GM06990 (cell line): ENCODE data around the gene SYNE1.

Experiments used
- DNase-seq: peaks from one replicate; pipeline ENCODE4 v3.0.0-alpha.2; 2011; ENCODE audit not compliant: insufficient read length; ENCODE audit errors: extremely low read depth
- H3K27me3 ChIP-seq: replicated peaks from 2 replicates; pipeline ENCODE4 v1.6.0; 2011; ENCODE audit warnings: low read length; ENCODE audit not compliant: control insufficient read depth, insufficient read depth
- H3K36me3 ChIP-seq: 2 replicates; pipeline ENCODE4 v1.5.1; 2011; ENCODE audit warnings: low read length; ENCODE audit not compliant: control insufficient read depth, insufficient read depth
- H3K4me3 ChIP-seq: replicated peaks from 2 replicates; pipeline ENCODE4 v1.5.1; 2011; ENCODE audit warnings: low read depth, mild to moderate bottlenecking, control low read depth, low read length
- CTCF ChIP-seq: IDR thresholded peaks from 2 replicates; pipeline ENCODE4 v1.5.1; 2011; ENCODE audit warnings: low read length, control low read depth, mild to moderate bottlenecking, inconsistent platforms; ENCODE audit not compliant: insufficient read depth, poor library complexity, severe bottlenecking

The SYNE1 gene

GRCh38 chr6:152100183-152100618 is 537.0 kb downstream of the SYNE1 start:
- Histone ChIP-seq H3K27me3 (no peaks in the 10 kb centered on the region; the same call in 1 of the 2 replicates), H3K36me3 (no peaks in the 10 kb centered on the region), H3K4me3 (no peak overlapping the region)
- TF ChIP-seq CTCF: no peak
- DNase-seq: no peak

GRCh38 chr6:152099446-152100182 is 537.5 kb downstream of the SYNE1 start:
- Histone ChIP-seq H3K27me3 (no peaks in the 10 kb centered on the region; the same call in 1 of the 2 replicates), H3K4me3 (no peak overlapping the region), H3K36me3 (no peaks in the 10 kb centered on the region)
- TF ChIP-seq CTCF: no peak
- DNase-seq: no peak

GRCh38 chr6:152098683-152099082 is 538.5 kb downstream of the SYNE1 start:
- no peak overlapping the region for H3K4me3 ChIP-seq
- no peak for TF ChIP-seq CTCF
- DNase-seq: no peak

GRCh38 chr6:152096863-152097496 is 540.2 kb downstream of the SYNE1 start:
- TF ChIP-seq CTCF: no peak
- DNase-seq: no peak
- Histone ChIP-seq H3K27me3 (no peaks in the 10 kb centered on the region; the same call in 1 of the 2 replicates), H3K4me3 (no peak overlapping the region), H3K36me3 (no peaks in the 10 kb centered on the region)

More at GRCh38 chr6:152098683-152099082, 538.5 kb downstream of the SYNE1 start:
- Histone ChIP-seq H3K27me3 (no peaks in the 10 kb centered on the region; the same call in 1 of the 2 replicates), H3K36me3 (no peaks in the 10 kb centered on the region)

- TF ChIP-seq CTCF: no peak
- Histone ChIP-seq H3K4me3 (no peak overlapping the region), H3K27me3 (no peaks in the 10 kb centered on the region; the same call in 1 of the 2 replicates), H3K36me3 (no peaks in the 10 kb centered on the region)
- DNase-seq: no peak
Measured at GRCh38 chr6:152094992-152095592, 542.1 kb downstream of the SYNE1 start.
